Endothelial cell (in vitro differentiated cells): Measurements from ENCODE around the gene SHISA9. TPM values are rescaled to one million over a fixed set of nuclear protein-coding genes. Genes with fewer than 3 reads are reported as not detected.

Experiments used
- DNase-seq: peaks from one replicate; pipeline ENCODE4 v3.0.0; 2021; ENCODE audit warnings: low spot score
- H3K27ac Mint-ChIP-seq: one replicate; pipeline ENCODE4 v1.8.0; 2021; ENCODE audit warnings: mixed read lengths, inconsistent platforms; ENCODE audit not compliant: unreplicated experiment
- H3K27me3 Mint-ChIP-seq: one replicate; pipeline ENCODE4 v1.8.0; 2021; ENCODE audit warnings: mild to moderate bottlenecking, moderate library complexity, mixed read lengths, inconsistent platforms; ENCODE audit not compliant: unreplicated experiment
- H3K36me3 Mint-ChIP-seq: one replicate; pipeline ENCODE4 v1.8.0; 2021; ENCODE audit warnings: mild to moderate bottlenecking, low read depth, mixed read lengths, inconsistent platforms; ENCODE audit not compliant: unreplicated experiment
- H3K4me1 Mint-ChIP-seq: one replicate; pipeline ENCODE4 v1.8.0; 2021; ENCODE audit warnings: mild to moderate bottlenecking, mixed read lengths, inconsistent platforms; ENCODE audit not compliant: unreplicated experiment
- H3K4me3 Mint-ChIP-seq: one replicate; pipeline ENCODE4 v1.8.0; 2021; ENCODE audit warnings: mild to moderate bottlenecking, mixed read lengths, inconsistent platforms; ENCODE audit not compliant: unreplicated experiment
- H3K9me3 Mint-ChIP-seq: one replicate; pipeline ENCODE4 v1.8.0; 2021; ENCODE audit warnings: mixed read lengths, inconsistent platforms; ENCODE audit not compliant: unreplicated experiment
- total RNA-seq: library from RNA; stranded (reverse); fragmentation: NEBNext Ultra II Directional; extraction: Animal tissue kit (Norgen Biotek cat#: 25700); gene quantifications from one replicate; pipeline ENCODE4 v1.2.1, GENCODE V29; 2021; ENCODE audit not compliant: unreplicated experiment
- TF ChIP-seq, protein P1 (sequence below): fragments of 200-600 bp; sonication (generic); IDR thresholded peaks from one replicate; pipeline ENCODE4 v1.5.0; 2021; ENCODE audit warnings: antibody characterized with exemption; ENCODE audit not compliant: unreplicated experiment

The SHISA9 gene
- total RNA-seq, 1 donor from 2014 or later: 0.49 TPM

- Mint-ChIP-seq H3K4me3 (no peak overlapping the region), H3K27ac (no peak overlapping the region), H3K27me3 (no peaks in the 10 kb centered on the region), H3K4me1 (no peaks in the 10 kb centered on the region), H3K36me3 (no peaks in the 10 kb centered on the region), H3K9me3 (no peaks in the 10 kb centered on the region)
- no peak for DNase-seq
- TF ChIP-seq, protein P1, sequence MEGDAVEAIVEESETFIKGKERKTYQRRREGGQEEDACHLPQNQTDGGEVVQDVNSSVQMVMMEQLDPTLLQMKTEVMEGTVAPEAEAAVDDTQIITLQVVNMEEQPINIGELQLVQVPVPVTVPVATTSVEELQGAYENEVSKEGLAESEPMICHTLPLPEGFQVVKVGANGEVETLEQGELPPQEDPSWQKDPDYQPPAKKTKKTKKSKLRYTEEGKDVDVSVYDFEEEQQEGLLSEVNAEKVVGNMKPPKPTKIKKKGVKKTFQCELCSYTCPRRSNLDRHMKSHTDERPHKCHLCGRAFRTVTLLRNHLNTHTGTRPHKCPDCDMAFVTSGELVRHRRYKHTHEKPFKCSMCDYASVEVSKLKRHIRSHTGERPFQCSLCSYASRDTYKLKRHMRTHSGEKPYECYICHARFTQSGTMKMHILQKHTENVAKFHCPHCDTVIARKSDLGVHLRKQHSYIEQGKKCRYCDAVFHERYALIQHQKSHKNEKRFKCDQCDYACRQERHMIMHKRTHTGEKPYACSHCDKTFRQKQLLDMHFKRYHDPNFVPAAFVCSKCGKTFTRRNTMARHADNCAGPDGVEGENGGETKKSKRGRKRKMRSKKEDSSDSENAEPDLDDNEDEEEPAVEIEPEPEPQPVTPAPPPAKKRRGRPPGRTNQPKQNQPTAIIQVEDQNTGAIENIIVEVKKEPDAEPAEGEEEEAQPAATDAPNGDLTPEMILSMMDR: no peak
Observed at GRCh38 chr16:13186813-13187212, 285.4 kb downstream of the SHISA9 start.

- DNase-seq: no peak
- no peaks in the 10 kb centered on the region for H3K36me3 Mint-ChIP-seq
- H3K27ac Mint-ChIP-seq: no peak overlapping the region
- TF ChIP-seq, protein P1: no peak
- H3K4me3 Mint-ChIP-seq: no peak overlapping the region
- H3K4me1 Mint-ChIP-seq: no peaks in the 10 kb centered on the region
- H3K27me3 Mint-ChIP-seq: no peaks in the 10 kb centered on the region
- no peaks in the 10 kb centered on the region for H3K9me3 Mint-ChIP-seq
Observed at GRCh38 chr16:13189250-13189649, 287.9 kb downstream of the SHISA9 start.

DNA sequence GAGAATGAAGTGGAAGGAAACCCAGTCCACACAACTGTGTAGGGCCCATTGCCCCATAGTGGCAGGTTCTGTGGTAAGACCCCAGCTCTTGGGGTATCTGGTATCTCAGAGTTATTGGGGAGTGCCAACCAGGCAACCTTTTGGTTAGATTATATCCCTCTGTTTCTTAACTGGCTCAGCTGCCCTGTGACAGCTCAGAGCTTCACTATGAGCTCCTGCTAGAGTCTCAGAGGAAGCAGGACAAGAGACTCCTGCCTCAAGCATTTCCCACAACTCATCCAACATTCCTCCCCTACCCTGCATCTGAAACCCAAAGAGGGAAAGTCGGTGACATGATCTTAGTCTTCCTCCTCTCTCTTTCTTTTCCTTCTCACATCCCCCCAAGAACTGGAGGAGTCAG lies 292.3 kb downstream of the SHISA9 start:
- no peaks in the 10 kb centered on the region for H3K9me3 Mint-ChIP-seq
- no peak overlapping the region for H3K4me3 Mint-ChIP-seq
- TF ChIP-seq, protein P1: no peak
- H3K4me1 Mint-ChIP-seq: no peaks in the 10 kb centered on the region
- H3K27ac Mint-ChIP-seq: no peak overlapping the region
- H3K27me3 Mint-ChIP-seq: no peaks in the 10 kb centered on the region
- H3K36me3 Mint-ChIP-seq: no peaks in the 10 kb centered on the region
- DNase-seq: no peak

- TF ChIP-seq, protein P1: no peak
- Mint-ChIP-seq H3K27me3 (no peaks in the 10 kb centered on the region), H3K36me3 (no peaks in the 10 kb centered on the region), H3K27ac (no peak overlapping the region), H3K4me1 (no peaks in the 10 kb centered on the region), H3K4me3 (no peak overlapping the region), H3K9me3 (no peaks in the 10 kb centered on the region)
- no peak for DNase-seq
Observed at GRCh38 chr16:13194766-13195165, 293.4 kb downstream of the SHISA9 start.

GRCh38 chr16:13203725-13204124 lies 302.3 kb downstream of the SHISA9 start:
- no peaks in the 10 kb centered on the region for H3K27me3 Mint-ChIP-seq

More at GRCh38 chr16:13203725-13204124, 302.3 kb downstream of the SHISA9 start:
- H3K27ac Mint-ChIP-seq: no peak overlapping the region
- no peaks in the 10 kb centered on the region for H3K9me3 Mint-ChIP-seq
- no peak overlapping the region for H3K4me3 Mint-ChIP-seq
- DNase-seq: no peak
- H3K4me1 Mint-ChIP-seq: no peaks in the 10 kb centered on the region
- H3K36me3 Mint-ChIP-seq: no peaks in the 10 kb centered on the region
- TF ChIP-seq, protein P1: no peak
